Large intestine (tissue), 3 donors: ENCODE results near the gene STK32C. TPM values are rescaled to one million over a fixed set of nuclear protein-coding genes. Genes with fewer than 3 reads are reported as not detected.
"Not testable (repeated sequence)": the region's sequence is repeated elsewhere in the genome, so short reads cannot be mapped to it uniquely, and the experiment has no call there.

Source experiments
- DNase-seq, 2 donors: peaks; one replicate each; pipeline versions ENCODE4 v3.0.0 to v3.0.0-alpha.2; 2013
- H3K27ac ChIP-seq: one replicate; pipeline ENCODE4 v1.5.1; 2013; ENCODE audit warnings: low read length
- H3K27me3 ChIP-seq: 2 replicates; pipeline ENCODE4 v1.6.1; 2013; ENCODE audit warnings: low read length; ENCODE audit not compliant: control insufficient read depth, insufficient read depth
- H3K36me3 ChIP-seq: 2 replicates; pipeline ENCODE4 v1.6.1; 2013; ENCODE audit warnings: low read length; ENCODE audit not compliant: control insufficient read depth, insufficient read depth
- H3K4me1 ChIP-seq: one replicate; pipeline ENCODE4 v1.6.1; 2013; ENCODE audit warnings: low read length; ENCODE audit not compliant: control insufficient read depth, insufficient read depth
- H3K4me3 ChIP-seq: one replicate; pipeline ENCODE4 v1.5.1; 2013; ENCODE audit warnings: low read length
- H3K9me3 ChIP-seq: one replicate; pipeline ENCODE4 v1.6.1; 2013; ENCODE audit warnings: mild to moderate bottlenecking, low read depth, low read length, moderate library complexity; ENCODE audit not compliant: control insufficient read depth
- WGBS: methylation state at CpG from one replicate; pipeline ENCODE4 v1.1.5; 2013; ENCODE audit warnings: low lambda C conversion rate; ENCODE audit not compliant: insufficient coverage; 5-methylcytosine and 5-hydroxymethylcytosine counted together
- polyA plus RNA-seq: library from polyadenylated mRNA; unstranded; fragments of 120-200 nt; gene quantifications from one replicate; pipeline ENCODE4 v1.2.1, GENCODE V29; 2013

Gene STK32C
- polyA plus RNA-seq, 1 donor, result 16.2 TPM

DNA sequence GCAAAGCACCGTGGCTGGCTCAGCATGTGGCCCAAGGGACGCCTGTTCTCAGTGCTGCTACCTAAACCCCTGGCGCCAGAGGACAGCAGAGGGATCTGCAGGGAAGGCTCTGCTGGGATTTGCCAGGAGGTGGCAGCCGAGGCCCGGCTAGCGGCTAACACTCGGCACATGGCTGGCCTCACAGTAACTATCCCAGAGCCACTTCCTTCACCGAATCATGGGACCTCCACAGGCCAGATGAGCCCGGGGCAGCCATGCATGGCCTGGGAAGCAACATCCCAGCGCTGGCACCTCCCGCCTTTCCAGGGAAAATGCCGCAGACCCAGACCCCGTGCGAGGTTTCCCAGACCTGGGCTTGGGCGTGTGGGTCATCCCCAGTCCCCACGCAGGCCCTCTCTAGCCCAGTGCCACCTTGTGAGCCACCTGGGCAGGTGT is 84.6 kb downstream of the STK32C start:
- H3K9me3 ChIP-seq, result no peaks in the 10 kb centered on the region
- no CpG with 5 or more reads among the region's 16 CpGs for WGBS
- H3K4me1 ChIP-seq, result no peaks in the 10 kb centered on the region
- peak; percentile 72 to 77 for DNase-seq
- H3K4me3 ChIP-seq, result no peak overlapping the region
- H3K36me3 ChIP-seq, result no peaks in the 10 kb centered on the region
- H3K27me3 ChIP-seq, result no peaks in the 10 kb centered on the region
- no peak overlapping the region for H3K27ac ChIP-seq

DNA sequence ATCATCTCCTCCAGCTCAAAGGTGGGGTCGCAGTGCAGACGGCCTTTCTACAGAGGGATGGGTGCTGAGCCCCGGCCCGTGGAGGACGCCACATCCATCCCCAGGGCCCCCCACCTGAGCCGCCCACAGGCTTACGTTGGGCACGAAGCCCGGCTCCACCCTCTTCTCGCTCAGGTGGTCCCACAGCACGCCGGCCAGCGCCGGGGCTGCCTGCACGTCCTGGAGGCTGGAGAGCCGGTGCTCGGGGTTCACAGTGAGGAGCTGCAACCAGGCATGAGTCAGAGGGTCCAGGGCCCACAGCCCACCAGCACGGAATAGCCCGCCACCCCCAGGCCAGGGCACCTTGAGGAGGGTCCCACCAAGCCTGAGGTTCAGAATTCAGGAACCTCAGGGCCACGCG is 85.0 kb downstream of the STK32C start:
- H3K27ac ChIP-seq, result no peak overlapping the region
- H3K36me3 ChIP-seq, result no peaks in the 10 kb centered on the region
- H3K4me3 ChIP-seq, result no peak overlapping the region
- WGBS, result no CpG with 5 or more reads among the region's 21 CpGs
- H3K4me1 ChIP-seq, result no peaks in the 10 kb centered on the region
- H3K9me3 ChIP-seq, result no peaks in the 10 kb centered on the region
- no peaks in the 10 kb centered on the region for H3K27me3 ChIP-seq
- DNase-seq, result no peak

DNA sequence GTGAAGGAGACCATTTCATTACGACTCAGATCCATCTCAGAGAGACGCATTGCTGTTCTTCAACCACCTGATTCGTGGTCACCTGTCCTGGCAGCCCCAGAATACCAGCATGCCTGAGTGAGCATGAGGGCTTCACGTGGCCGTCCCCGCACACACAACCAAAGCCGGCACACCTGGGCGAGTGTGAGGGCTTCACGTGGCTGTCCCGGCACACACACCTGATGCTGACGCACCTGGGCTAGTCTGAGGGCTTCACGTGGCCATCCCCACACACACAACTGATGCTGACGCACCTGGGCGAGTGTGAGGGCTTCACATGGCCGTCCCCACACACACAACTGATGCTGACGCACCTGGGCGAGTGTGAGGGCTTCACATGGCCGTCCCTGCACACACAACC is 86.8 kb downstream of the STK32C start:
- H3K9me3 ChIP-seq, H3K4me1 ChIP-seq, H3K36me3 ChIP-seq, H3K4me3 ChIP-seq, H3K27ac ChIP-seq, DNase-seq, H3K27me3 ChIP-seq: not testable (repeated sequence)
- no CpG with 5 or more reads among the region's 18 CpGs for WGBS

DNA sequence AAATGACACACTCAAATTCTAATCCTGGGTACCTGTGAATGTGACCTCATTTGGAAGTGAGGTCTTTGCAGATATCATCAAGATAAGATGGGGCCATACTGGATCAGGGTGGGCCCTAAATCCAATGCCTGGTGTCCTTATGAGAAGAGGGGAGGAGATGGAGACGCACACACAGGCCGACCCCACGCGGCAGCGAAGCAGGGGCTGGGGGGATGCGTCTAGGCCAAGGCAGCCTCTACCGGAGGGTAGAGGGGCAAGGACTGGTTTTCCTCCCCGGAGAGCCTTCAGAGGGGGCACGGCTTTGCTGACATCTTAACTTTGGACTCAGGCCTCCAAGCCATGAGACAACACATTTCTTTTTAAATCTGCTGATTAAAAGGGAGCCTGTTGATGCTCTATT is 87.7 kb downstream of the STK32C start:
- Histone ChIP-seq H3K27me3 (no peaks in the 10 kb centered on the region), H3K9me3 (peaks cover 5% of the 10 kb centered on the region), H3K36me3 (no peaks in the 10 kb centered on the region), H3K27ac (no peak overlapping the region), H3K4me1 (no peaks in the 10 kb centered on the region), H3K4me3 (no peak overlapping the region)
- no CpG with 5 or more reads among the region's 9 CpGs for WGBS
- no peak for DNase-seq

DNA sequence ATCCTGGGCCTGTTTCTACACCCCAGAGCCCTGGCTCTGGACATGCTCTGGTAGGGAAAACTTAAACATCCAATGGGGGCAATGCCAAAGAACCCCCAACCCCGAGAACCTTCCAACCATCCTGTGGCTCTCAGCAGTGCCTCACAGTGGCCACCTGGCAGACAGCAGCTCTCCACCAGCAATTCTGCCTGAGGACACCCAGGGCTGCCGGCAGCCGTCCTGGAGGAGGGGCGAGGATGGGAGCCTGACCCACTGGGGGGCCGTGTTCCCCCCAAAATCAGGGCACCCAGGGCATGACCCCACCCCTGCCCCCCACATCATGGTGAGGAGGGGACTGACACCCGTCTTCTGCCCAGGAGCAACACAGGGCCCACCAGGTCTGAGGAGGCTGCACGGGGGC is 88.3 kb downstream of the STK32C start:
- Histone ChIP-seq H3K9me3 (peaks cover 5% of the 10 kb centered on the region), H3K4me1 (no peaks in the 10 kb centered on the region), H3K27me3 (no peaks in the 10 kb centered on the region), H3K27ac (no peak overlapping the region), H3K36me3 (no peaks in the 10 kb centered on the region), H3K4me3 (no peak overlapping the region)
- no peak for DNase-seq
- WGBS, result no CpG with 5 or more reads among the region's 7 CpGs

DNA sequence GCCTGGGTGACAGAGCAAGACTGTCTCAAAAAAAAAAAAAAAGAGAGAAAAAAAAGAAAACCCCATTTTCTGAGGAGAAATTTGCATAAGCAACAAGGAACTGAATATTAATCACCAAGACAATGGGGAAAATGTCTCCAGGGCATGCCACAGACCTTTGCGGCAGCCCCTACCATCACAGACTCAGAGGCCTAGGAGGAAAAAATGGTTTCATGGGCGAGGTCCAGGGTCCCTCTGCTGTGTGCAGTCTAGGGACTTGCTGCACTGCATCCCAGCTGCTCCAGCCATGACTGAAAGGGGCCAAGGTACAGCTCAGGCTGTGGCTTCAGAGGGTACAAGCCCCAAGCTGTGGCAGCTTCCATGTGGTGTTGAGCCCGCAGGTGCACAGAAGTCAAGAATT is 91.3 kb downstream of the STK32C start:
- DNase-seq, H3K27me3 ChIP-seq, H3K9me3 ChIP-seq, H3K4me3 ChIP-seq, H3K36me3 ChIP-seq, H3K4me1 ChIP-seq, H3K27ac ChIP-seq: not testable (repeated sequence)
- WGBS, result no CpG with 5 or more reads among the region's 3 CpGs

DNA sequence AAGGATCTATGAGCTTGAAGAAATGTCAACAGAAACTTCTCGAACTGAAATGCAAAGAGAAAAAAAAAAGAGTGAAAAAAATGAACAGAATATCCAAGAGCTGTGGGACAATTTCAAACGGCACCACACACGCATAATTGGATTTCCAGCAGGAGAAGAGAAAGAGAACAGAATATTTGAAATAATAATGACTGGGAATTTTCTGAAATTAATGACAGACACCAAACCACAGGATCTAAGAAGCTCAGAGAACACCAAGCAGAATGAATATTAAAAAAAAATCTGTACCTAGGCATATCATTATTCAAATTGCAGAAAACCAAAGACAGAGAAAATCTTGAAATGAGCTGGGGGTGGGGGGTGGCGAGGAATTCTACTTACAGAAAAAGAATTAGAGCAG is 93.8 kb downstream of the STK32C start:
- Histone ChIP-seq H3K4me3 (no peak overlapping the region), H3K9me3 (peaks cover 5% of the 10 kb centered on the region), H3K27ac (no peak overlapping the region), H3K36me3 (no peaks in the 10 kb centered on the region), H3K27me3 (no peaks in the 10 kb centered on the region), H3K4me1 (no peaks in the 10 kb centered on the region)
- DNase-seq, result no peak
- WGBS, result 67% methylated on average over 4 of the region's 4 CpGs

DNA sequence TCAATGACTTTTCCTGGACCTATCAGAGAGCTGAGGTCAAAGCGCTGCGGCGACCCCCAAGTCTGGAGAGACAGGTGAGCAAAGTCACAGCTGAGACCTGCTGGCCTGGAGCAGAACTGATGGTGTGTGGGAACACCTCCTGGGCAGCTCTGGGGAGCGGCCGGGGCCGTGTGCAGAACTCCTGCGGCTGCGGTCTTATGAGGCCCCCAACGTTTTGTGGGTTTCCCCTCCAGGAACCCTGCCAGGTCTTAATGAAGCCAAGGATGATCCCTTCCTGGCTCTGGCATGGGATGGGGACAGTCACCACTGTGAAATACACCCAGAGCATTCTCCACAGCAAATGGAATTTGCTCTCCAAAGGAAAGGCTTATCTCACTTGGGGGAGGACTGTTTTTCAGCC is 94.9 kb downstream of the STK32C start:
- Histone ChIP-seq H3K4me3 (no peak overlapping the region), H3K27me3 (no peaks in the 10 kb centered on the region), H3K9me3 (peaks cover 5% of the 10 kb centered on the region), H3K27ac (no peak overlapping the region), H3K36me3 (no peaks in the 10 kb centered on the region), H3K4me1 (no peaks in the 10 kb centered on the region)
- DNase-seq, result no peak
- no CpG with 5 or more reads among the region's 9 CpGs for WGBS

DNA sequence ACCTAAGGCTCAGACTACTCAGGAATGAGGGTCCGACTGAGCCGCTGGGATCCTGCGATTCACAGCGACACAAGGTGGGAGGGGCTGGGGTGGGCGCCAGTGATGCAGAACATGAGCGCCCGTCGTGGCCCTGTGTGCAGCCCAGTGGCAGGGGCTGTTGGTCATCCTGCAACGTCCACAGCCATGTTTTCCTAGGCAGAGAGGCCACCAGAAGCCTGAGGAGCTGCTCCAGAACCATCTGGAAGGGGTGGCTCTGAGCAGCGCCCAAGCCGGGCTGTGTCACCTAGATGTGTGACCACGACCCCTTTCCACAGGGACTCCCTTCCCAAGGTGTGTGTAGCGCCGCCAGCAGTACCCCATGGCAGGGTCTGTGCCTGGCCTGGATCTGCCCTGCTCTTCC is 96.5 kb downstream of the STK32C start:
- H3K27me3 ChIP-seq, result no peaks in the 10 kb centered on the region
- DNase-seq, result no peak
- H3K4me3 ChIP-seq, result no peak overlapping the region
- no peak overlapping the region for H3K27ac ChIP-seq
- WGBS, result no CpG with 5 or more reads among the region's 14 CpGs
- H3K9me3 ChIP-seq, result peaks cover 1% of the 10 kb centered on the region
- H3K4me1 ChIP-seq, result no peaks in the 10 kb centered on the region
- no peaks in the 10 kb centered on the region for H3K36me3 ChIP-seq

DNA sequence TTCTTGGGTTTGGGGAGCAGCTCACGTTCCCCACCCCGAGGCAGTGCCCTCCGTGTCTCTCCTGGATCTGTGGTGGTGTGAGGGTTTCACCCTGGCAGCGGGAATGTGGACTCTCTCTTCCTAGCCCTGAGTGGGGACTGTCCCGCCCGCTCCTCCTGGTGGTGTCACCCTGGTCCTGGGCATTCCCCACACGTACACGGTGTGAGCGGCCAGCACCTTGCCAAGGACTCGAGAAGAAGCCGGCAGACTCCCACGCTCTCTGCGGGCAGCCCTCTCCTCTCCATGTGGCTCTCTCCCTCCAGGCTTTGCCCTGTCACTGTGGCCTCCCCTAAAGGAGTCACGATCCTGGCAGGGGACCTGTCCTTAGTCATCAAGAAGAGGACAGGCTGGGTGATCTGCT is 97.0 kb downstream of the STK32C start:
- Histone ChIP-seq H3K27me3 (no peaks in the 10 kb centered on the region), H3K4me1 (no peaks in the 10 kb centered on the region), H3K36me3 (no peaks in the 10 kb centered on the region), H3K27ac (no peak overlapping the region), H3K9me3 (no peaks in the 10 kb centered on the region), H3K4me3 (no peak overlapping the region)
- WGBS, result no CpG with 5 or more reads among the region's 14 CpGs
- no peak for DNase-seq

DNA sequence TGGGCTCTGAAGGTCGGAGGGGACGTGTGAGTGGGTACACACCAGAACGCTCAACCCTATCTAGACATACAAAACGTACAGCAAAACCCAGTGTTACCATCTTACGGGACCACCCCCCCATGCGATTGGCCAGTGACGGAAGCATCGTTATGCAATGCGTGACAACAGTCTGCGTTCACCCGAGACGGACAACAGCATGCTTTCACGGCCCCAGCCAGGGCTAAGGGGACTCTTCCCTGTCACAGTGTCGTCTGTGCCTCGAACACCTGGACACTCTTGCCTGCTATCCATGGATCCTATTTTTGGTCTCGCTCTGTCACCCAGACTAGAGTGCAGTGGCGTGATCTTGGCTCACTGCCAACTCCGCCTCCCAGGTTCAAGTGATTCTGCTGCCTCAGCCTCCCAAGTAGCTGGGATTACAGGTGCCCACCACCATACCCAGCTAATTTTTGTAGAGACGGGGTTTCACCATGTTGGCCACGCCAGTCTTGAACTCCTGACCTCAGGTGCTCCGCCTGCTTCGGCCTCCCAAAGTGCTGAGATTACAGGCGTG is 97.7 kb downstream of the STK32C start:
- Histone ChIP-seq H3K27ac (no peak overlapping the region), H3K36me3 (no peaks in the 10 kb centered on the region), H3K27me3 (no peaks in the 10 kb centered on the region), H3K4me3 (no peak overlapping the region), H3K9me3 (no peaks in the 10 kb centered on the region), H3K4me1 (no peaks in the 10 kb centered on the region)
- WGBS, result no CpG with 5 or more reads among the region's 23 CpGs
- no peak for DNase-seq
